ENCODE data around the gene RAPGEF2.

RAPGEF2 gene

GRCh38 chr4:159199826-159200225, 96.9 kb downstream of the RAPGEF2 start:
- DNase-seq (ENCODE audit: low read depth): no peak

- no peak for DNase-seq (ENCODE audit: low read depth)
Measured at GRCh38 chr4:159201168-159201567, 98.3 kb downstream of the RAPGEF2 start.

GRCh38 chr4:159204566-159204965, 101.7 kb downstream of the RAPGEF2 start:
- DNase-seq (ENCODE audit: low read depth): no peak

GRCh38 chr4:159205466-159205865, 102.6 kb downstream of the RAPGEF2 start:
- no peak for DNase-seq (ENCODE audit: low read depth)

- no peak for DNase-seq (ENCODE audit: low read depth)
Measured at GRCh38 chr4:159206427-159206871, 103.6 kb downstream of the RAPGEF2 start.

GRCh38 chr4:159209249-159209648, 106.4 kb downstream of the RAPGEF2 start:
- no peak for DNase-seq (ENCODE audit: low read depth)

- DNase-seq (ENCODE audit: low read depth): no peak
Measured at GRCh38 chr4:159210975-159211374, 108.1 kb downstream of the RAPGEF2 start.

GRCh38 chr4:159212675-159213293, 109.9 kb downstream of the RAPGEF2 start:
- no peak for DNase-seq (ENCODE audit: low read depth)

GRCh38 chr4:159216834-159217233, 114.0 kb downstream of the RAPGEF2 start:
- no peak for DNase-seq (ENCODE audit: low read depth)

GRCh38 chr4:159219862-159220261, 117.0 kb downstream of the RAPGEF2 start:
- no peak for DNase-seq (ENCODE audit: low read depth)

- no peak for DNase-seq (ENCODE audit: low read depth)
Measured at GRCh38 chr4:159220353-159220752, 117.5 kb downstream of the RAPGEF2 start.

GRCh38 chr4:159221280-159221679, 118.4 kb downstream of the RAPGEF2 start:
- DNase-seq (ENCODE audit: low read depth): no peak

- no peak for DNase-seq (ENCODE audit: low read depth)
Measured at GRCh38 chr4:159222043-159222552, 119.2 kb downstream of the RAPGEF2 start.

GRCh38 chr4:159224408-159224807, 121.5 kb downstream of the RAPGEF2 start:
- DNase-seq (ENCODE audit: low read depth): no peak

GRCh38 chr4:159227378-159227777, 124.5 kb downstream of the RAPGEF2 start:
- no peak for DNase-seq (ENCODE audit: low read depth)

- DNase-seq (ENCODE audit: low read depth): no peak
Measured at GRCh38 chr4:159227984-159228383, 125.1 kb downstream of the RAPGEF2 start.

GRCh38 chr4:159229164-159229563, 126.3 kb downstream of the RAPGEF2 start:
- peak; percentile 22 for DNase-seq (ENCODE audit: low read depth)

GRCh38 chr4:159232465-159233106, 129.7 kb downstream of the RAPGEF2 start:
- no peak for DNase-seq (ENCODE audit: low read depth)

- DNase-seq (ENCODE audit: low read depth): no peak
Measured at GRCh38 chr4:159235779-159236368, 133.0 kb downstream of the RAPGEF2 start.

GRCh38 chr4:159237975-159238374, 135.1 kb downstream of the RAPGEF2 start:
- no peak for DNase-seq (ENCODE audit: low read depth)

- DNase-seq (ENCODE audit: low read depth): no peak
Measured at GRCh38 chr4:159238631-159239030, 135.8 kb downstream of the RAPGEF2 start.

GRCh38 chr4:159239629-159240028, 136.8 kb downstream of the RAPGEF2 start:
- no peak for DNase-seq (ENCODE audit: low read depth)

GRCh38 chr4:159240046-159240445, 137.2 kb downstream of the RAPGEF2 start:
- no peak for DNase-seq (ENCODE audit: low read depth)

Measured in GM04503 (cell line).